Activated T-cell treated with anti-CD3 and anti-CD28 coated beads for 24 hours (primary cell): ENCODE results near the gene DIAPH3.

Source experiments
- DNase-seq: peaks from one replicate; pipeline ENCODE4 v3.0.0-alpha.2; 2020; ENCODE audit warnings: low read depth

Gene DIAPH3

DNA sequence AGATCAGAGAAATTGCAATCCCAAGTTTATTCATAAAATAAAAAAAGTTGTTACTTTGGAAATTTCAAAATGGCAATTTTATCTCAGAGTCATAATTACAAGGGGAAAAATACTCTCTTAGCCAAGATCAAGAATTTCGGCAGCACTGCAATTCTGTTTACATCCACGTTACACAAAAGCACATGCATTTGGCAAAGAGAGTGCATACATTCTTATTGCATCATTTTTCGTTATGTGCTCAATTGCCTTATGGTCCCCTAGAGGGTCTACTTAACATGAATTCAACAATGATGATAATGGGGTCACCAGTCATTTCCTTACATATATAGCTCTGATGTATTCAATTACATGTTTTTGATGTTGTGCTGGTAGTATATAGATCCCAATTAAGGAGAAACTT is 498.0 kb downstream of the DIAPH3 start:
- no peak for DNase-seq

GRCh38 chr13:59665184-59665583 is 498.5 kb downstream of the DIAPH3 start:
- DNase-seq, result no peak

DNA sequence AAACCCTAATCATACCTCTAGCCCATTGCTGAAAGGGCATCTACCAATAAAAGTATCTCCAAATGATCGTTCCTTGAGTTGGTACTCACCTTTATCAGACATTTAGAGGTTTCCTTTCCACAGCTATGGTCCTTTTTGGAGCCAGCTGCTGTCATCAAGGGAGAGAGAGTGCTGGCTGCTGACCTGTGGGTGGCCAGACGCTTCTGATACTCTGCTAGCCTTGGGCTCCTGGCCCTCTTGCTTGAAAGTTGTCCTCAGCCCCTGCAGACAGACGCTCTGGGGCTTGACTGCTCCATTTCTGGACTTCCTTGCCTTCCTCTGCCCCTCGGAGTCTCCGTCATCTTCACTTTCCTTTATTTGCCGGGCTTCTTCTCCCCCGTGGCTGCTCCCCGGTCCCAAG is 499.1 kb downstream of the DIAPH3 start:
- DNase-seq, result no peak

GRCh38 chr13:59663707-59664106 is 500.0 kb downstream of the DIAPH3 start:
- DNase-seq, result no peak

- no peak for DNase-seq
Observed at GRCh38 chr13:59660582-59660981, 503.1 kb downstream of the DIAPH3 start.

DNA sequence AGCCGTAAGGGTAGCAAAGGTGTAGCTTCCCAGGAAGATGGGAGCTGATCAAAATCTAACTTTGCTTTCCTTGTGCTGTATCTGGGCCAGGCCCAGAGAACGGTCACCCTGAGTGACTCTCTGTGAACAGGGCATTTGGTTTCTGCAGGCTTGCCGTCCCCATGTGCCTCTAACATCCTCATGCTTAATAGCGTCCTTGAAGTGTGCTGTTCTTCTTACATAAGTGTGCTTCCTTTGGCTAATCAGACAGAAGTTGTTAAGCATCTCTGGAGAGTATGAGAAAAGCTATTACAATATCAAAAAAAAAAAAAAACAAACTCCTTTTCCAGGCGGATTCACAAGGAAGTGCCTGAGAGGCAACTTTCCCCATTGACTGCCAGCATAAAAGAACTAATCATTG is 503.7 kb downstream of the DIAPH3 start:
- DNase-seq, result no peak

DNA sequence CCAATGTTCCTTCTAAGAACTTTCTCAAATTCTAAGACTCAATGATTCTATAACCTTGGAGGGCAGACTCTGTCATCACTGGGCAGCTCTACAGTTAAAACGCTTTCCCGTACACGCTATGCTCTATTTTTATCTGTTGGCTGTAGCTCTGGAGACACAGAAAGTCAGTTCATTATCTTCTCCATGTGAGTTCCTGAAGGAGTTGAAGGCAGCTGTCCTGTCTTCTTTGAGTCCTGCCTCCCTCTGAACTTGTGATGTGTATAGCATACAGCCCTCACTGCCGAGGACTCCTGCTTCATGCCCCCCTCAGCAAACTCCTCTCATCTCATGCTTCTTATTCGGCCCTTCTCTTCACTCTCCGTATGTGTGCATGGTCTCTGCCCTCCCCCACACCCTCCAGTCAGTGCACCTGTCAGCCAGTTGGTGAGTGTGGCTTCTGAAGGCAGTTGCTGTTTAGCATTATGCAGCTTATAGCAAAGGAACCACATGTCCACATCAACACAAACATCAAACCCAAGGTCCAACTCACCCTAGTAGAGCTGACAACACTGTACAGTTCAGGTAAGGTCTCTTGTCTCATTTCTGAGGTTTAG is 504.9 kb downstream of the DIAPH3 start:
- no peak for DNase-seq

GRCh38 chr13:59658027-59658737 is 505.5 kb downstream of the DIAPH3 start:
- no peak for DNase-seq

DNA sequence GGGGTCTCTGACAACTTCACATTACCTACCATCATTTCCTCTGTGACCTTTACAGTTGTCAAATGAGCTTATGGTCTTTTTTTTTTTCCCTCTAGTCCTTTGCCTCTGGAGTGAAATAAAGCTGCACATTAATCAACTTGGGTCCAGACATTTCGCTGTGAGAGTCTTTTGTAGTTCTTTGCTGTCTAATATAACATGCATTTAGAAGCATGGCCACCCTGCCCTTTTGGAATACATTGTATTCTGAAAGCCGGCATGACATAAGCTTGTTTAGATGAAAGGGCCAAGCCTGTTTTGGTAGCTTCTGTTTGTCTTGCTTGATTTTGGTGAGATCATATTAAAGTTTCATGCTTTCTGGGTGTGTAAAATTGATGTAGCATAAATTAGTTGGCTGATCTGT is 509.8 kb downstream of the DIAPH3 start:
- DNase-seq, result no peak

DNA sequence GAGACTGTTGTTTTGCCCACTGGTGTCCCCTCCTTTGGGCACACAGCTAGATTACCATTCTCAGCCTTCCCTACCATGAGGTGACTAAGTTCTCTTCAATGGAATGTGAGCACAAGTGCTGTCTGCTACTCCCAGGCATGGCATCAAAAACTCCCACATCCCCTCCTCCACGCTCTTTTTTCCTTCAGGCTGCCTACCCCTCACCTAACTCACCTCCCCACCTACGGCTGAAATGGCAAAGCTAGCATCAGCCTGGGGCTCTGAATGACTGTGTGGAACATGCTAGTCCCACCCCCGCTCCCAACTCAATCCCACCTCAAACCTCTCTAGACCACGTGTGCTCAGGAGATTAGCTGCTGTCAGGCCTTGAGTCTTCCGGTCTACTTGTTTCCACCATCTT is 512.2 kb downstream of the DIAPH3 start:
- DNase-seq, result no peak

DNA sequence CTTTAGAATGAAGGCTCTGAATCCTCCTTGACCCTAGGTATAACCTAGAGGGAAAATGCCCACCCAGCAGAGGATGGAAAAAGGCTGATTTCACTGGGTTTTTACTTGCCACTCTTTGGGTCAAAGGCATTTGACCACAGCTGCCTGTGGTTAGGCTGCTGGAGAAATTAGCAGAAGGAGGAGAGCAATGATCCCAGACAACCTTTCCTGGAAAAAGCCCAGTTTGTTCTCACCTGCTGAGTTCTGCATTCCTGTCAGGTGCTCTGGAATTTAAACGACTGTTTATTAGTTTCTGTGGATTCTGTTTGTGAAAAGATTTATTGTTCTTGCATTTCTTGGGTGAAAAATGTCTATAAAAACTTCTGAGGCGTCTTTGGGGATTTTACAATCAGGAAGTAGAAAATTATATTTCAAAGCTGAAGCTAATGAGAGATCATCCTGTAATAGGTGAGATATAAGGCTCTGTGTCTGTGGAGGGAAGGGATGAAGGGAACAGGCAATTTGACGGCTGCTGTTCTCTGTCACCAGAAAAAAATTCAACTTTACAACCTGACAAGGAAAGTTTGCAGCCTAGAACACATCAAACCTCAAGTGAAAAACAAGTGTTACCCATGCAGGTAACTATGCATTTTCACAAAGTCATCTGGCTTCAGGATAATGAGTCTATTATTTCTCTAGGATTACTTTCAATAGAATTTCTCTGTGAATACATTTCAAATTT is 519.7 kb downstream of the DIAPH3 start:
- DNase-seq, result no peak

DNA sequence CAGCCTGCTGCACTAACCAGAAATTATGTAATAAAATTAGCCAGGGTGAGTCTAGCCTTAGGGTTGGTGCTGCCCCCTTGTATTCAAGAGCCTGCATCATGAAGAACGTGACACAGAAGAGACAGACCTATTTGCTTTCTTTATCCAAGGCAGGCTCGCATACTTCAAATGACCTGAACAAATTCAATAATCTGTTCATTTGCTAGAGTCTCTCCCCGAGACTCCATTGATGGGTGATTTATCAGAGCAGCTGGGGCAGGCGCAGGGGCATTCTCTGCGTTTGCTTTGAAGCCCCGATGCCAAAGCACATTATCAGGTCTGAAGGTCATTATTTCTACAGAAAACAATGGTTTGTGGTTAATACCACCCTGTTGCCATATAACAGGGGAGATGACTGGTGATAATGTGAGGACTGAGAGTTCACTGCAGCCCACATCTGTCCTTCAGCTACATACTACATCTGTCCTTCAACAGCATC is 520.3 kb downstream of the DIAPH3 start:
- no peak for DNase-seq

DNA sequence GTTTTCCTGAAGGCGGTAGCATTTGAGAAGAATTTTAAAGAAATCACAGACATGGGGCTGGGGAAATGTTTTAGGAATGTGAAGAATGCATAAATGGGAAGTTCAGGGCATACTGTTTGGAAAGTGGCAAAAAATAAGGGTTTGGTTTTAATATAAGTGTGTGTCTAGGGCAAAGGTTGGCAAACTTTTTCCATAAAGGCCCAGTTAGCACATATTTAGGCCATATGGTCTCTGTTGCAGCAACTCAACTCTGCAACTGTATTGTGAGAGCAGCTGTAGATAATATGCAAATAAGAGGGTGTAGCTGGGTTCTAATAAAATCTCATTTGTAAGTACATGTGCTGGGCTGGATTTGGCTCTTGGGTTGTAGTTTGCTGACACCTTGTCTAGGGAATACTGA is 521.9 kb downstream of the DIAPH3 start:
- DNase-seq, result no peak

- DNase-seq, result no peak
Observed at GRCh38 chr13:59641261-59641660, 522.5 kb downstream of the DIAPH3 start.

- DNase-seq, result no peak
Observed at GRCh38 chr13:59638404-59638803, 525.3 kb downstream of the DIAPH3 start.

DNA sequence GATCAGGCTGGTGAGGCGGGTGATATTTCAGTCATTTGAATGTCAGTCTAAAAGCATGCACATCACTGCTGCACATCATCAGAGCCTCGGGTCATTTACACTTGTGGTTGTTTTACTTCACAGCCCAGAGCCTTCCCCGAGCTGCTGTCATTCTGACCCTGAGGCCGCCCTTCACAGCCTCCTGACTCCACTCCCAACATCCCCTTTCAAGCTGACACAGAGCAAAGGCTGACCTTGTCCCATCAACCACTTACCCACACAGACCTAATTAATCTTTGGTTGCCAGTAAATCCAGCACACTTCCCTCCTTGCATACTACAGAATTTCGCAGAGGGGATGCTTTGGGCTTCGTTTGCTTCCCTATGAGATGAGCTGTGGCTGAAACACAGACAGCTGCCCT is 528.1 kb downstream of the DIAPH3 start:
- DNase-seq, result no peak

- no peak for DNase-seq
Observed at GRCh38 chr13:59633290-59633689, 530.4 kb downstream of the DIAPH3 start.

DNA sequence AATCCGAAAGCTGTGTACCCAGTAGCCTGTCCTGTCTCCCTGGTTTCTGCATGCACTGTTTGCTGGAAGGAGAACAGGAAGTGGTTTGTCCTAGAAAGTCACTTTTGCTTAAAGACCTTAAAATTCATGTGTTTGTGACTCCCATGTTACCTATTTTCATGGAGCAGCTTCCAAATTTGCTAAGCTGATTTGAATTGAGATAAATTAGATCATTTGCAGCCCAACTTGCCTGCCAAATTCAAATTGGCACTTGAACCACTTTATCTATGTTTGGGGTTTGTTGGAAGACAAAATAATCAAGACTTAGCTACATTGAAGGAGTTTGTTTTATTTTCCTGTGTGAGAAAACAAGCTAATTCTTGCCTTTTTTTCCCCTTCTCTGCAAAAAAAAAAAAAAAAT is 532.5 kb downstream of the DIAPH3 start:
- no peak for DNase-seq

- no peak for DNase-seq
Observed at GRCh38 chr13:59625111-59625510, 538.6 kb downstream of the DIAPH3 start.

DNA sequence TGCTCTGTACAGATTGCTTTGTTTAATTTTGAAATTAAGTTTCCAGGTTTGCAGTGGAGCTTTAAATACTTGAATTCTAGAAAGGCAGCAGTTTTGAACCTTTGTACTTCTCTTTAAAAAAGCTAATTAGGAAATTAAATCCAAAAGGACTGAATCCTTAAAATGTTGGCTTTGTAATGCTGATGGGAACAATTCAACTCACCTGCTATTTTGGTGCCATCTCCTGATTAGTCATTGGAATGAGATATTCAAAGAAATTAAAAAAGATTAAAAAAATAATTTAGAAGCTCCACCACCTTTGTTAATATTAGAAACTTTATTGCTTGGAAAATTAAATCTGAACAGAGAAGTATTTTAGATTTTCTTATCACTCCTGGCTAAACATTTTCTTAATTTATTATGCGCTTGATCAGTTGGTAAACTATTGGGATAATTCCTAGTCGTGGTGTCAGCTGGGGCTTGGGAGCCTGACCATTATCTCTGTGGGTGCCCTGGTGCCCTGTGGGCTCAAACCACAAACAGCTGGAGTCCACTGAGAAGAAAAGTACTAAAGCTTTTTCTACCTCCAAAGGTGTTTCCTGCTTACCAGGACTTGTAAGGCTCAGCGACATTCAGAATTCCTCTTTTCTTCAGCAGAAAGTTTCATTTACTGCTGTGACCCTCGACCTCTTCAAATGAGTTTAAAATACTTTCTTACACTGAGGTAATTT is 540.4 kb downstream of the DIAPH3 start:
- DNase-seq, result no peak

- no peak for DNase-seq
Observed at GRCh38 chr13:59621773-59622172, 542.0 kb downstream of the DIAPH3 start.
